MM.1S (cell line): ENCODE data around the gene RFX2.

ENCODE experiments used
- DNase-seq: peaks from one replicate; pipeline ENCODE4 v3.0.0-alpha.2; 2015
- H2AFZ ChIP-seq: fragments of 300-600 bp; sonication (generic); 2 replicates; pipeline ENCODE4 v1.6.0; 2016; ENCODE audit warnings: antibody characterized with exemption, low read length
- H3F3A ChIP-seq: fragments of 300-600 bp; sonication (generic); 2 replicates; pipeline ENCODE4 v1.6.1; 2016; ENCODE audit warnings: mild to moderate bottlenecking, antibody characterized with exemption, low read length, moderate library complexity, mixed read lengths; ENCODE audit not compliant: insufficient read depth
- H3K27ac ChIP-seq: fragments of 300-600 bp; sonication (generic); 2 replicates; pipeline ENCODE4 v1.5.1; 2016; ENCODE audit warnings: mild to moderate bottlenecking, low read length
- H3K27me3 ChIP-seq: fragments of 300-600 bp; sonication (generic); replicated peaks from 2 replicates; pipeline ENCODE4 v1.6.0; 2016; ENCODE audit warnings: low read length; ENCODE audit not compliant: insufficient read depth
- H3K36me3 ChIP-seq: fragments of 300-600 bp; sonication (generic); replicated peaks from 2 replicates; pipeline ENCODE4 v1.6.1; 2016; ENCODE audit warnings: mild to moderate bottlenecking, low read length, mixed read lengths; ENCODE audit not compliant: insufficient read depth
- H3K4me1 ChIP-seq: fragments of 300-600 bp; sonication (generic); 2 replicates; pipeline ENCODE4 v1.6.1; 2016; ENCODE audit warnings: low read length, mixed read lengths
- H3K4me2 ChIP-seq: fragments of 300-600 bp; sonication (generic); 2 replicates; pipeline ENCODE4 v1.6.0; 2016; ENCODE audit warnings: low read depth, low read length
- H3K4me3 ChIP-seq: fragments of 300-600 bp; sonication (generic); 2 replicates; pipeline ENCODE4 v1.5.1; 2016; ENCODE audit warnings: low read length, mixed read lengths
- H3K79me2 ChIP-seq: fragments of 300-600 bp; sonication (generic); 2 replicates; pipeline ENCODE4 v1.6.1; 2016; ENCODE audit warnings: mixed run types, low read length, mixed read lengths
- H3K9ac ChIP-seq: fragments of 300-600 bp; sonication (generic); 2 replicates; pipeline ENCODE4 v1.6.1; 2016; ENCODE audit warnings: low read length, mixed read lengths
- H3K9me2 ChIP-seq: fragments of 300-600 bp; sonication (generic); replicated peaks from 2 replicates; pipeline ENCODE4 v1.6.1; 2016; ENCODE audit warnings: mild to moderate bottlenecking, low read length, mixed read lengths; ENCODE audit not compliant: insufficient read depth
- H3K9me3 ChIP-seq: fragments of 300-600 bp; sonication (generic); replicated peaks from 2 replicates; pipeline ENCODE4 v1.6.1; 2016; ENCODE audit warnings: mild to moderate bottlenecking, low read length, mixed read lengths; ENCODE audit not compliant: insufficient read depth
- H4K20me1 ChIP-seq: fragments of 300-600 bp; sonication (generic); 2 replicates; pipeline ENCODE4 v1.6.1; 2016; ENCODE audit warnings: mild to moderate bottlenecking, low read length, moderate library complexity, mixed read lengths; ENCODE audit not compliant: insufficient read depth
- EZH2 ChIP-seq: fragments of 300-600 bp; sonication (generic); optimal IDR thresholded peaks from 2 replicates; pipeline ENCODE3; 2017; ENCODE audit warnings: low read depth, mild to moderate bottlenecking, antibody characterized with exemption, low read length, mixed read lengths
- EZH2phosphoT487 ChIP-seq: fragments of 300-600 bp; sonication (generic); IDR thresholded peaks from 2 replicates; pipeline ENCODE4 v1.6.1; 2018; ENCODE audit warnings: antibody characterized with exemption, low read length
- TF ChIP-seq, protein P1 (sequence below): fragments of 300-600 bp; sonication (generic); IDR thresholded peaks from 2 replicates; pipeline ENCODE4 v1.5.1; 2016; ENCODE audit warnings: antibody characterized with exemption, low read length, mixed read lengths

The RFX2 gene

DNA sequence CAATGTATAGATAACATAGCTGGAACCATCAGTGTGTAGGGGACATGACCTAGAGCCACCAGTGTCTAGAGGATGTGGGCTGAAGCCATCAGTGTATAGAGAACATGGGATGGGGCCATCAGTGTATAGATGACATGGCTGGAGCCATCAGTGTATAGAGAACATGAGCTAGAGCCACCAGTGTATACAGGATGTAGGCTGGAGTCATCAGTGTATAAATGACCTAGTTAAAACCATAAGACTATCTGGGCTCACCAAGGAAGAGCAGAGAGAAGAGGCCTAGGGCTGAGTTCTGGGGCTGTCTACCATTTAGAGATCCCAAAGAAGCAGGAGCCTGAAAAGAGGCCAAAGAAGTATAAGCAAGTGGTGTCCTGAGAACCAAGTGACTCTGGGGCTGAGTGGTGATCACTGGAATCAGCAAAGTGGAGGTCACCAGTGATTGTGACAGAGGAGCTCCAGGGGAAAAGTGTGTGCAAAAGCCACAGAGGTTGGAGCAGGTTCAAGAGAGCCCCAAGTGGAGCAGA is 41.0 kb downstream of the RFX2 start:
- Histone ChIP-seq H2AFZ (no peak overlapping the region), H3K36me3 (no peaks in the 10 kb centered on the region), H3K9me3 (no peaks in the 10 kb centered on the region), H3K79me2 (no peaks in the 10 kb centered on the region), H3K4me1 (no peaks in the 10 kb centered on the region), H3K9me2 (no peaks in the 10 kb centered on the region), H3K4me3 (no peak overlapping the region), H3F3A (no peaks in the 10 kb centered on the region), H4K20me1 (no peaks in the 10 kb centered on the region), H3K27me3 (peaks cover 72% of the 10 kb centered on the region), H3K4me2 (no peak overlapping the region), H3K27ac (no peak overlapping the region), H3K9ac (no peak overlapping the region)
- DNase-seq, result no peak
- no peak for TF ChIP-seq EZH2
- TF ChIP-seq, protein P1, sequence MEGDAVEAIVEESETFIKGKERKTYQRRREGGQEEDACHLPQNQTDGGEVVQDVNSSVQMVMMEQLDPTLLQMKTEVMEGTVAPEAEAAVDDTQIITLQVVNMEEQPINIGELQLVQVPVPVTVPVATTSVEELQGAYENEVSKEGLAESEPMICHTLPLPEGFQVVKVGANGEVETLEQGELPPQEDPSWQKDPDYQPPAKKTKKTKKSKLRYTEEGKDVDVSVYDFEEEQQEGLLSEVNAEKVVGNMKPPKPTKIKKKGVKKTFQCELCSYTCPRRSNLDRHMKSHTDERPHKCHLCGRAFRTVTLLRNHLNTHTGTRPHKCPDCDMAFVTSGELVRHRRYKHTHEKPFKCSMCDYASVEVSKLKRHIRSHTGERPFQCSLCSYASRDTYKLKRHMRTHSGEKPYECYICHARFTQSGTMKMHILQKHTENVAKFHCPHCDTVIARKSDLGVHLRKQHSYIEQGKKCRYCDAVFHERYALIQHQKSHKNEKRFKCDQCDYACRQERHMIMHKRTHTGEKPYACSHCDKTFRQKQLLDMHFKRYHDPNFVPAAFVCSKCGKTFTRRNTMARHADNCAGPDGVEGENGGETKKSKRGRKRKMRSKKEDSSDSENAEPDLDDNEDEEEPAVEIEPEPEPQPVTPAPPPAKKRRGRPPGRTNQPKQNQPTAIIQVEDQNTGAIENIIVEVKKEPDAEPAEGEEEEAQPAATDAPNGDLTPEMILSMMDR, result no peak
- no peak for TF ChIP-seq EZH2phosphoT487

DNA sequence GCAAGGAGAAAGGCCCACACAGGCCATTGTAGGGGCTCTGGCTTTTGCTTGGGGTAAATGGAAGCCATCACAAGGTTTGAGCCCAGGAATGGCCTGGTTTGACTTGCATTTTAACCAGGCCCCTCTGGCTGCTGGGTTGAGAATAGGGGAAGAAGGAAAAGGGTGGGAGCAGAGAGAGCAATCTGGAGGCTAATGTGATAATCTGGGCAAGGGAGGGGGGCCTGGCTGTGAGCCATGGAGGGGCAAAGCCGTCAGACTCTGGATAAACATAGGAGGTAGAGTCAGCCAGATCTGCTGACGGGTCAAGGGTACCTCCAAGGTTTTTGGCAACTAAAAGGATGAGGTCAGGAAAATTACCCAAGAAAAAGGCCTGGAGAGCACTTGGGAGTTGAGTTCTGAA is 41.6 kb downstream of the RFX2 start:
- no peak overlapping the region for H3K27ac ChIP-seq
- peaks cover 70% of the 10 kb centered on the region for H3K27me3 ChIP-seq
- H3K9me2 ChIP-seq, result no peaks in the 10 kb centered on the region
- no peaks in the 10 kb centered on the region for H3F3A ChIP-seq
- no peaks in the 10 kb centered on the region for H3K9me3 ChIP-seq
- H3K79me2 ChIP-seq, result no peaks in the 10 kb centered on the region
- DNase-seq, result no peak
- H4K20me1 ChIP-seq, result no peaks in the 10 kb centered on the region
- no peak overlapping the region for H3K9ac ChIP-seq
- H2AFZ ChIP-seq, result no peak overlapping the region
- H3K4me1 ChIP-seq, result no peaks in the 10 kb centered on the region
- H3K4me2 ChIP-seq, result no peak overlapping the region
- TF ChIP-seq EZH2phosphoT487 (no peak), EZH2 (no peak)
- TF ChIP-seq, protein P1, result no peak
- no peak overlapping the region for H3K4me3 ChIP-seq
- H3K36me3 ChIP-seq, result no peaks in the 10 kb centered on the region

DNA sequence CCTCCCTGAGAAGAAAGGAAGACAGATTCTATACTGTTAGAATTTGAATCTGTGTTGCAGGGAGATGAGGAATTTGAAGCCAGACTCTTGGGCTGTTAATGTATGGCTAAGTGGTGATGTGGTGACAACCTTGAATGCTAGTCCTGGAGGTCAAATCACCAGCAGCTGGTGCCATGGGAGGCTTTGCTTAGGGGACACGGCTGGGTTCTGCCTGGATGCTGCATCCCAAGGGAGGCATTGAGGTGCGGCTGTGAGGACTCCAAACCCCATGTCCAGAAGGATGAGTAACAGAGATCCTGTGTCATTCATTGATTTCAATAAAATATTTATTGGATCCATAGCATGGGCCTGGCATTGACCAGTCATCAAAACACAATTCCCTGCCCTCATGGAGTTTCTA is 42.3 kb downstream of the RFX2 start:
- no peaks in the 10 kb centered on the region for H3K9me3 ChIP-seq
- H3K79me2 ChIP-seq, result no peaks in the 10 kb centered on the region
- H3K27ac ChIP-seq, result no peak overlapping the region
- H2AFZ ChIP-seq, result no peak overlapping the region
- H3K4me3 ChIP-seq, result no peak overlapping the region
- no peaks in the 10 kb centered on the region for H4K20me1 ChIP-seq
- H3K4me2 ChIP-seq, result no peak overlapping the region
- no peak for DNase-seq
- H3F3A ChIP-seq, result no peaks in the 10 kb centered on the region
- TF ChIP-seq, protein P1, result no peak
- no peak for TF ChIP-seq EZH2
- TF ChIP-seq EZH2phosphoT487, result no peak
- H3K9me2 ChIP-seq, result no peaks in the 10 kb centered on the region
- H3K36me3 ChIP-seq, result no peaks in the 10 kb centered on the region
- H3K27me3 ChIP-seq, result peaks cover 72% of the 10 kb centered on the region
- no peaks in the 10 kb centered on the region for H3K4me1 ChIP-seq
- no peak overlapping the region for H3K9ac ChIP-seq
